ENCODE data around the gene ERICH6B.

ERICH6B gene

DNA sequence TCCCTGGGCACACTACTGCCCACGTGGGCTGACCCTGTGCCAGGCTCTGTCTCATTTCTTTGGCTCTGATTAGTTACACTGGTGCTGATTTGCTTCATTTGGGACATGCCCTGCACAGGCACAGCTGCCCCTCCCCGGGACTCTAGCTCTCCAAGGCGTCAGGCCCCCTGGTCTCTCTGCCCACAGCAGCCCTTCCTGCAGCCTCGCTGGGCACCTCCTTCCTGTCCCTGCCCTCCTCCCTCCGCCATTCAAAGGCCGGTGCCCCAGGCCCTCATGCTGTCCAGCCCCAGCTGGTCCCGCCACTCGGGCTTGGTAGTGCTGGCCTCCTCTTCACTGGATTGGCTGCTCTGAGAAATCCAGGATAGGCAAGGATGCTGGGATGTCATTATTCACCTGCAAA lies 73.1 kb downstream of the ERICH6B start:
- DNase-seq (ENCODE audit: low read depth), result no peak

DNA sequence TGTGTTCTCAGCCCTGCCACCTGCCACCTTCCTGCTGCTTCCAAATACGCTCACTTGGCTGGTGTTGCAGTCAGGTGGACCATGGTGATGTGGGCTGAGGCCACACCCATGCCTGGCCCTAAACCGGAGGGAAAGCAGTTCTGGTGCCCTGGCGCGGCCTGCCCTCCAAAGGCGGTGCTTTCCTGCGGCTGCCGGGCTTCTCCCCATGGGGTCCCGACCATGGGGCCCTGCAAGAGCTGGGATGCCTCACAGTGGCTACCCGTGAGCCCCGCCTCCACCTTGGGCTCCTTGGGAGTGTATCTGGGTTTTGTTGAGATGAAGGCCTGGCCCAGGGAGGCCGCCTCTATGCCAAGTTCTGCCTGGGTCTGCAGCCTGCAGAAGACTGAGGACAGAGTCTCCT lies 73.7 kb downstream of the ERICH6B start:
- DNase-seq (ENCODE audit: low read depth), result no peak

DNA sequence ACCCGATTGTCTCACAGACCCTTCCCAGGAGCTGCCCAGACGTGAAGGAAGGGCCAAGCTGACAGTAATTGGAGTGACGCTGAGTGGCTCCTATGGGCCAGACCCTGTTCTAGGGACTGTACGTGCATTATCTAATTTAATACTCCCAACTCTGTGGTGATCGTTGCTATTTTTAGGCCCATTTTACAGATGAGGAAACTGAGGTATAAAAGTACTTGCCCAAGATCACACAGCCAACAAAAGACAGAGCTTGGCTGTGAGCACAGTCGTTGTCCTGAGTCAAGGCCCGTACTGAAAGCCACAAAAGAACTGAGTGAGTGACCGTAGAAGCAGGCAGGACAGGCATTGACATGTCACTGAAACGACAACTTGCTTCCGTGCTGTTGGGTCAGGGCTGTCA lies 74.7 kb downstream of the ERICH6B start:
- DNase-seq (ENCODE audit: low read depth), result no peak

DNA sequence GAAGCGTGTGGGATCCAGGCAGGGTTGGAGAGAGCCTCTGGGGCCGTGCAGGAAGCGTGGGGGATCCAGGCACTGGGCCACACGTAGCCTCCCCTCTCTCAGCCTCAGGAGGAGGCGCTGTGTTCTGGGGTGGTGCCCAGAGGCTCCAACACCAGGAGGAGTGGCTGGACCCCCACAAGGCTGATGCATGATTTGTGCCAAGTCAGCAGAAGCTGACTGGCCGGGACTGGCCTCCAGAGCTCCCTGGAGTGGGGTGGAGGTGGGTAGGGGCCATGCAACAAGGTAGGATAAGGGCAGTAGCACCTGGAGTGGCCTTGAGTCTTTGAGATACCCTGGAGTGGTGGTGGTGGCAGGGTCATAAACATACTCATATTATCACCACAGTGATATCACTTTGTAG lies 75.3 kb downstream of the ERICH6B start:
- DNase-seq (ENCODE audit: low read depth), result no peak

DNA sequence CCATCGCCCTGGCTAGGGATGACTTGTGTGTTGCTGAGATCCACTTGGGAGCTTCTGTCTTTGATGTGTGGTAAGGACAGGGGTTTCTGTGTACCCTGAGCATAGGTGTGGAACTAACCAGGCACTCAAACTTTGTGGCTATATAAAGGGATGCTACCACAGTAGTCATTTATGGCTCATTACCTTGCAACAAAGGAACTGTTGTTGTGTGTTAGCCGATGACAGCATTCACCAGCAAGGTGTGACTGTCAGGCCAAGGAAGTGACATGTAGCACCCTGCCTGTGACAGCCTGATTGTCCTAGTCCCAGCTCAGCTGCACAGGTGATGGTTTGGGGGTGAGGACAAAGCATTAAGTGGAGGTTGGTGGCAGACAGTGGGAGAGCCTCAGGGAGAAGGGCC lies 77.2 kb downstream of the ERICH6B start:
- no peak for DNase-seq (ENCODE audit: low read depth)

DNA sequence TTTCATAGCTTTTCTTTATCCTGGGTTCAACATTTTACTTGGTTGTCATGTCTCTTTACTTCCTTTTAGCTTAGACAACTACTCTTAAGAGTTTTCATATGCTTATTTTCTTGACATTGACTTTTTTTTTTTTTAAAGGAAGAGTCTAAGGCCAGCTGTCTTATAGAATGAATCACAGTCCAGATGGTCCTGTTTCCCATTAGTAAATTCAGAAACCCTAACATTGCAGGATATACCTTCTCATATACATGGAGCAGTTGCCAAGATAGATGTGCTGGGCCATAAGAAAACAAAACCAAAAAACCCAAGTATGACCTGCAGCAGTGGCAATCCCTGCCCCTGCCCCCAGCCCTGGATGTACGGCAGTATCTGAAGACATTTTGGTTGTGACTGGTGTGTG lies 78.0 kb downstream of the ERICH6B start:
- DNase-seq (ENCODE audit: low read depth), result peak; percentile 2

DNA sequence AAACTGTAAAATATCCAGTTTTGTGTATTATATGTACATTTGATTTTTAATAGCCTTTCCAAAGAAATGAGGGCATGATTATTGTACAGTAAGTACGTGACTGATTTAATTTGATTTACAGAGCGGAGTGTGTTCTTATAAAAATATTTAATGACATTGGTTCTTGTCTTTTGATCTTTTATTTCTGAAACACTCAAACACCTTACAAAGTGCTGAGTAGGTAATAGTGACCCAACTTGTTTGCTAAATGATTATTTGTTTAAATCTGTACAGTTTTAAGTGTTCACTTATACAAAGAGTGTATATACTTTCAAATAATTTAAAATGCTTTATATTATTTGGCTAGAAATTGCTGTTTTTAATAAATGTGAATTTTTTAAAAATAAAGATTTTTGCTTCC lies 79.3 kb downstream of the ERICH6B start:
- DNase-seq (ENCODE audit: low read depth), result no peak

DNA sequence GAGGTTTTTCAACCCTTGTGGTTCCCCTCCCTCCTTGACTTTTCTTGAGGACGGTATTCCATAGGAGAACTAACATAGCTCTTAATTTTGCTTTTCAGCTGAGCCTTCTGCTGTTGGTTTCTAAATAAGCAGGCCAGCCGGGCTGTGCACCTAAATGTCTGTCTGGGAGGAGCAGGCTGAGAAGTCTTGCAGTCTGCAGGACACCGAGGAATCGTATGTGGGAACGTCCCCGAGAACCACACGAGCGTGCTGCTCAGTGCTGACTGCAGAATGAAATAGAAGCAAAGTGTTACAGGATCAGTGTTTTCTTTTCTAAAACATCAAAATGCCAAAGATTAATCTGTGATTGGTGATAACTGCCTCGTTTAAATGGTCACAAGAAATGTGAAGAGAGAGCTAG lies 80.9 kb downstream of the ERICH6B start:
- no peak for DNase-seq (ENCODE audit: low read depth)

DNA sequence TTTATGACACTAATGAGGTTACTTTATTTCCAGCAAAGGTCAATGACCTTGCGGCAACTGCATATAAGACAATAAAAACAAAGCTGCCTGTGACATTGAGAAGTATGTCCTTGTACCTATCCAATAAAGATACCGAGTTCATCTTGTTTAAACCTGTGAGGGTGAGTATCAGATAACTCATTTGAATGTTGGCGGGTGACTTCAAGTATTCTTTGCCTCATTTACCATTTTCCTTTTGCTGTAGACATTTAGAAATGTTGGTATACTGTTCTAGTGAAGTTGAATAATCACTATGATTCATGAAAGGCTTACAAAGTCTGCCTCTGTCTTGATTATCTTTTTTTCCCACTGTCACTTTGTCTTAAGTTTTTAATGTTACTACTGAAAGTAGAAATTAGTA lies 85.8 kb downstream of the ERICH6B start:
- no peak for DNase-seq (ENCODE audit: low read depth)

DNA sequence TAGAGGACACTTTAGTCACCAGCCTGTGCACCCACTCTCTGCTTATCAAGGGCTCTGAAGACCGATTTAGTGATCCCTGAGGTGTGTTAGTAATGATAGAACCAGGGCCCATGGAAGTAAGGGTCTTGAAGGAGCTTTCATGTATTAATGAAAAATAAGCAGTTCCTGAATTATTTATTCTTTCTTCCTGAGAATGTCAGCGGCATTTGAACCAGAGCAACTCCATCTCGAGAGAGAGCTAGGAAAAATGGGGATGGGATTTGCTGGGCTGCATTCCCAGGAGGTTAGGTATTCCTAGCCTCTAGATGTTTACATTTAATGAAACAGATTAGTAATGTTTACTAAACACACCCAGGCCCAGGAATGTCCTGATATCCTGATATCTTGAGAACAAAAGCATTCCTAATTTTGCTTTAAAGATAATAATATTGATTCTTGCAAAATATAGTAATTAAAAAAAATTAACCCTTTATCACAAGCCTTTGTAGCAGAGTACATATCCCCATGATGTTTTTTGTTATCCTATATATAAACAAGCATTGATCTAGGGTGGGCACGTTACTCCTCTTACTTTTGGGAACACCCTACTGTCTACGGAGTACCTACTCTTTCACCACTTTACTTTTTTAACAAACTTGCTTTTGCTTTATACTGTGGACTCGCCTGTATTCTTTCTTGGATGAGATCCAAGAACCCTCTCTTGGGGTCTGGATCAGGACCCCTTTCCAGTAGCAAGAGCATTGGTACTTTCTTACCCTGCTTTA lies 87.7 kb downstream of the ERICH6B start:
- no peak for DNase-seq (ENCODE audit: low read depth)

DNA sequence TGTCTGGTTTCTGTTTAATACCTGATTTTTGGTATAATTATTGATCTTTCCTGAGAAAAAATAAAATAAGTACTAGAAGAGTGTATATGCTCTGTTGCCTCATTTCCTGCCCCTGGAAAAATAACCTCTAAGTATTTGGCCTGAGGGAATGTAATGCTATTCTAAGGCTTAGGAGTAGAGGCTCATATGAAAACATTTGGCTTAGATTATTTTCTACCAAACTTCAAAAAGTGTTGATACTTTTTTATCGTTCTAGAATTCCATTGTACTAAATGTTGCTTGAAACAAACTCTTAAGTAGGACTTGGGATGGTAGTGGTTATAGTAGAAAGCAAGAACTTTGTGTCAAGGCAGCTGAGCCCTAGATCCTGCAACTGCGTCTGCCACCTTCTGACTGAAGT lies 93.0 kb downstream of the ERICH6B start:
- no peak for DNase-seq (ENCODE audit: low read depth)

DNA sequence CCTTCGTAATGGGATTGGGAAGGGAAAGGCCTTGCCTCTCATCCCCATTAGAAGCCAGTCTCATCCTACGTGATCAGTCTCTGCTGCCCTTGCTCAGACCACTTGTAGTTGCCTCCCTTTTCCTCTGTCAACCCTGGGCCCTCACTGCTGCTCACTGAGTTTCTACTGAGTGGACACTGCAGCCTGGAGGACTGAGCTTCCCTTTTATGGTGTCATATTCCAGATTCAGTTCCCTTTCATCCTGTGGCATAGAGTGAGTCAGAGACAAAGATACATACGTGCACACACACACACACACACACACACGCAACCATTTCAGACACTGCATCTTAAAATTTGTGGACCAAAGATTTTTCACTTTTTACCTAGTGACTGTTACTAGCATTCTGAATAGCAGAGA lies 94.2 kb downstream of the ERICH6B start:
- no peak for DNase-seq (ENCODE audit: low read depth)

DNA sequence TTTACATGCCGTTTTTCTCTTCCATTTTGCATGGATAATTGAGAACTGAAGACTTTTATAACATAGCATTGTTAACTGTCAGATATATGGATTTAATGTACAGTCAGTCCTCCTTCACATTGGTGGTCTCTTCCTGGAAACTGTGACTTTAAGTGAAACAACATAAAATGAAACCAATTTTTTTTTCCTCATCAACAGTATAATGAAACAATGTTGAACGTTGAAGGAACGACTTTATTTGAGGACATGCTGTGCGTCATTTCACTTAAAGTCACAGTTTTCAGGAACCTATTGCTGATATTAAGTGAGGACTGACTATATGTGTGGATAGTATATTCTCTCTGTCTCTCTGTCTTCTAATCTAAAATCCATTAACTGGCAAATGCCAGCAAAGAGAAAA lies 96.0 kb downstream of the ERICH6B start:
- DNase-seq (ENCODE audit: low read depth), result no peak

DNA sequence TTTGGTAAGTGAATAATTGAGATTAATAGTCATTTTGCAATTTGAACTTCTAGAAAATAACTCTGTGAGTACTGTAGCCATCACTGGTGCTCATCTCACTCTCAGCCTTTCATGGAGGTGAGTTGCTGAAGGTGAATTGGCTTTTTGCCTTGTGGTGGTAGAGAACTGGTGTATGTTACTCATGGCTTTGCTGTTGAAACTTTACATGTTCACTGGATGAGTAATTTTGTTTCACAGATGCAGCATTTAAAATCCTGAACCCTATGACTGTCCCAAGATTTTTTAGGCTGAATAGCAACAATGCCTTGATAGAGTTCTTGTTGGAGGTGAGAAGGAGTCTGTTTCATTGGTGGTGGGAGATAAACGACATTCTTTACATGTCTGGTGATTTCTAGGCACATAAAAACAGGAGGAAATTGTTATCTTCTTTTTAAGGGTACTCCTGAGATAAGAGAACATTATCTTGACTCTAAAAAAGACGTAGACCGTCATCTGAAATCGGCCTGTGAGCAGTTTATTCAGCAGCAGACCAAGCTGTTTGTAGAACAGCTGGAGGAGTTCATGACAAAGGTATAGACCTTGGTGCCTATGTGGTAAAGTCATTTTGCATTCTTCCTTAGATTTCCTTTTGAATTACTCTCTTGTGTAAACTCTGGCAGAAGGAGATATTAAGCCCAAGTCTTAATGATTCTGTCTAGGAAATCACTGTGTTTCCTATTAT lies 96.9 kb downstream of the ERICH6B start:
- no peak for DNase-seq (ENCODE audit: low read depth)

DNA sequence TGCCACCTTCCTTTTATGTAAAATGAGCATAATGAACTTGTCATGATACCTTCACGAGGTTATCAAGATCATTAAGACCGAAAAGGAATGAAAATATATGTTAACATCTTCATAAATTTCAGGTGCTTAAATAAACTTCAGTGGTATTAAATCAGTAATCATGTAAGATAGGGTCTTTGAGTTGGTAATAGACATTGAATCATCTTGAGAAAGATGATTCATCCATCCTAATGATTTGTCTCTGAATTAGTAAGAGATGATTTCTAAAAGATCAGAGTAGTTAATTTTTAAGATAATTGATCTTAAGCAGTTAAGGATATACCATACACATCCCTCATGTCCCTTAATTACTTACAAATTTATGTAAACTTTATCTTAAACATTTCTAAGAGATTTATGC lies 98.8 kb downstream of the ERICH6B start:
- DNase-seq (ENCODE audit: low read depth), result no peak

DNA sequence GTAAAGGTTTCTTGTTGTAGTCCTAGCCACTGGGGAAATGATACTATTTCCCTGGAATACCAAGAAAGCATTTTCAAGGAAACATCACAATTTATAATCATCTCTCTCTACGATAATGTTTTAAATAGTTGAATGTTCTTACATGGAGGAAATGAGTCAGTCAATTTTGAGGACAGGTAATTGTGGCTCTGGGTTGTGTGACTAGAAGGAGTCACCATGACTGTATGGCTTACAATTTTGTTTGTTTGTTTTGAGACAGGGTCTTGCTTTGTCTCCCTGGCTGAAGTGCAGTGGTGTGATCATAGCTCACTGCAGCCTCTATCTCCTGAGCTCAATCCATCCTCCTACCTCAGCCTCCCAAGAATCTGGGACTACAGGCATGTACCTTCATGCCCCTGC lies 103.4 kb downstream of the ERICH6B start:
- DNase-seq (ENCODE audit: low read depth), result no peak

DNA sequence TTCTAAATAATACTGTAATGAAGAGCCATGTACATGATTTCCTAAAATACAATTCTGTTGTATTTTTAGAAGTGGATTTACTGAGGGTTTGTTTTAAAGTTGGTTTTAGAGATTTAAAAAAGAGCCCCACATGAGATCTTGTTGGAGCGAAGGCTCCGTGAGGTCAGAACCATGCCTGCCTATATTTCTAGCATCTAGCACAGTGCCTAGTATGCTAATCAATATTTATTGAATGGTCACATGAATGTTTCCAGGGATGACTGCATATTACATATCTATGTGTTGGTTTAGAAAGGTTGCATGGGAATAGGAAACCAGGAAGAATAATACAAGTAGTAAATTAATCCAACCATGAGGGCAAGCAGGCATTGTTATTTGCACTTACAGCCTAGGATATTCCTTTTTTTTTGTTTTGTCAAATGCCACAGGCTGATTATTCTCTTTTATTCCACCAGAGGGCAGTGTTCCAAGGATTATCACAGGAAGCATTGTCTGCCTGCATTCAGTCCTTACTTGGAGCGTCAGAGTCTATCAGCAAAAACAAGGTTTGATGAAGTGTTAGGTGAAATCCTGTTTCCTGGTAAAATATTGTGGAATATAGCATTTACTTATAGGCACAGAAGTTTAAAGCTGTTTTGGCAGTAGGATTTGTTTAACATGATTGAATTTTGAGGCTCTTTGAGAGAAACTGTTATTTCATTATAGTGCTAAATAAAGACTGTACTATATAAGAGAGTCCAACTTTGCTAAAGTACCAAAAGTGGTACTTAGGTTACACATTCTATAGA lies 104.0 kb downstream of the ERICH6B start:
- DNase-seq (ENCODE audit: low read depth), result peak; percentile 38

DNA sequence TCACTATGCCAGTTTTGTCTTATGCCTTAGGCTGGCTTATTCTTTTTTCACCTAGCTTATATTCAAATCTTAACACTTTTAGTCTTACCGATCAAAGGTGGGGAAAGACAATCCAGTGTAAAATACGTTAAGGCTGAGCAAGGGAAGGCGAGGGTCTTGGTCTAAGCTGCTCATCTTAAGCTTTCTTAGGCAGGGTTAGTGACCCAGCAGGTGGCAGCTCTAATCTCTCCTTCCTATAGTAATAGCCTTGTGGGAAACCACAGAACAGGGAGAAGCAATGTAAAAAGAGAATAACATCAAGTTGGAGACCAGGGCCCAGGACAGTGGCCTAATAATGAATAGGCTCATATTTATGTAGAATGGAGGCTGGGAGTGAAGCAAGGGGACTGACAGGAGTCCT lies 104.9 kb downstream of the ERICH6B start:
- DNase-seq (ENCODE audit: low read depth), result no peak

DNA sequence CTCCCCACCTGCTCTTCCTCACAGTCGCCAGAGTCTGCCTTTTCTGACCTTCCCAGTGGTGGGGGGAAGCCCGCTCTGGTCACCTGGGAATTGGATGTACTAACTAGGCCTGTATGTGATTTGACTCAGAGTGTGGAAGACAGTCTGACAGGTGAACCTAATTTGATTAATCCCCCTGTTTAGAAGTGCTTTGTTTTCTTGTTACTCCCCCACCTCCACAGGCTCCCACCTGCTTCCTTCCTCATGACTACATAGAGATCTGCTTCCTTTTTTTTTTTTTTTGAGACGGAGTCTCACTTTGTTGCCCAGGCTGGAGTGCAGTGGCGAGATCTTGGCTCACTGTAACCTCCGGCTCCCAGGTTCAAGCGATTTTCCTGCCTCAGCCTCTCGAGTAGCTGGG lies 106.8 kb downstream of the ERICH6B start:
- no peak for DNase-seq (ENCODE audit: low read depth)

DNA sequence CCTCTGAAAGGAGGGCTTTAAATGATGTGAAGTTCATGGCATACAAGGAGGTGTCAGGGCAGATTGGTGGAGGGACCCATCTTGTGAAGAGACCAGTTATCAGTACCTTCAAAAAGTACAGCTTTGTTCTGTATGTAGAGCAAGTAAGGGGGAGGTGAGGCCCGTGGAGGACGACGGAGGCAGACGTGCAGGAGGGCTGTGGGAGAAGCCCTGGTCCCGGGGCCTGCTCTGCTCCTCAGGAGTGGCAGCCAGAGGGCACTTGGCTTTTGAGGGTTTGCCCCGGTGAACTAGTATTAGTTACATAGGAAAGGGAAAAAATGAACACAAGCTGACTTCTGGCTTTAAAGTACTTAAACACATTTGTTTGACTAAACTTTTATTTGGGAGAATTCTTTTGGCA lies 108.7 kb downstream of the ERICH6B start:
- no peak for DNase-seq (ENCODE audit: low read depth)

DNA sequence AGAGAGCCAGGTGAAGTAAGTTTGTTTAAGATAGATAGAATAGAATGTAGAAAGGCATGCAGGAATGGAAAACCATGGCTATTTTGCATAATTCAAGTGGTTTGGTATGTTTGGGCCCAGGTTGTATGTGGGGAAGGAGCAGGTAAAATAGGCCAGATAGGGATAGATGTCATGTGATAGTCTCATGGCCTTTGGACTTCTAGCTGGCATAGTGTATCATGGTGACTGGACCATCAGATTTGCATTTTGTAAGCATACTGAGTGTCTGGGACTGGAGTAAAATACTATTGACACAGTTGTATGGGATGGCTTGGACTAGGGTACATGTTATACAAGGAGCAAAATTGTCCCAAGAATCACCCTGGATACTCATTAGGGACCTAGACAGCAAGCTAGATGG lies 111.9 kb downstream of the ERICH6B start:
- no peak for DNase-seq (ENCODE audit: low read depth)

DNA sequence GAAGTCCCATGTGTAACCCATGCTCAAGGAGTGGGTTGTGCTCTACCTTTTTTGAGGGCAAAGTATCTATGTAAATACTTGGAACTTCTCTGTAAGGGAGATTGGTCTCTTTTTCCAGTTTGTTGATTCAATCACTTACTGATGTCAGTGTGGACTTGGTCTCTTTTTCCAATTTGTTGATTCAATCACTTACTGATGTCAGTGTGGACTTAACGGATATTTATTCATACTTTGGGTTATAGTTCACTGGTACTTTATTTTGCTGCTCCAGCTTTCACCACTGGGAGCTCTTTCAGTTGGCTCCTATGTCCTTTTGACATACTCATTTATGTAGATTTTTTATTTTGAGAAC lies 114.4 kb downstream of the ERICH6B start:
- no peak for DNase-seq (ENCODE audit: low read depth)

DNA sequence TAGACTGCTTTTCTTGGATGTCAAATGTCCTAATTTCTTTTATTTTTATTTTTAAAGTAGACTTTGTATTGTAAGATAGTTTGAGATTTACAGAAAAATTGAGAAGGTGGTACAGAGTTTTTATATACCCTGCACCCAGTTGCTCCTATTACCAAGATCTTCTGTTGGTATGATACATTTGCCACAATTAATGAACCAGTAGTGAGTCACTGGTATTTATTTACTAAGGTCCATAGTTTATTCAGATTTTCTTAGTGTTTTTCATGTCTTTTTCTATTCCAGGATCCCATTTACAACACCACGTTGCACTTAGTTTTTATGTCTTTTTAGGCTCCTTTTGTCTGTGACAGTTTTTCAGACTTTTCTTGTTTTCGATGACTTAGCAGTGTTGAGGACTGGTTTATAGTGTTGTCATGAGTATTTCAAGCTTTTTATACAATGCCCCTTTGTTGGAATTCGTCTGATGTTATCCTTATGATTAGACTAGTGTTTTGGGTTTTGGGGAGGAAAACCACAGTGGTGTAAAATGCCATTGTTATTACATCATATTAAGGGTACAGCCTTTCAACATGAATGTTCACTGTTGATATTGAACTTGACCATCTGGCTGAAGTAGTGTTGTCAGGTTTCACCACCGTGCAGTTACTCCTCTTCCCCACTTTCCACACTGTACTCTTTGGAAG lies 114.9 kb downstream of the ERICH6B start:
- DNase-seq (ENCODE audit: low read depth), result peak; percentile 47
